Measurements from ENCODE around the gene KDELR1. TPM values are rescaled to one million over a fixed set of nuclear protein-coding genes. Genes with fewer than 3 reads are reported as not detected.

Gene KDELR1
- total and polyA plus RNA-seq, 2 of the 13 experiments (the other 11 are each of a cell fraction or from before 2014, with no cell fraction given), result 134 to 185 TPM

- Histone ChIP-seq H2AFZ (ENCODE audit: low read length) (no peak overlapping the region), H3K4me2 (ENCODE audit: low read depth, low read length) (no peak overlapping the region), H3K4me1 (ENCODE audit: insufficient read depth, low read length) (peaks cover 61% of the 10 kb centered on the region), H3K36me3 (replicated peaks in 1 of 2; ENCODE audit: control insufficient read depth in 1 of 2, insufficient read depth in 2 of 2, low read length in 2 of 2) (no peaks in the 10 kb centered on the region), H4K20me1 (ENCODE audit: insufficient read depth, low read length) (no peaks in the 10 kb centered on the region), H3K27me3 (ENCODE audit: control insufficient read depth in 1 of 2, insufficient read depth in 2 of 2, low read length in 2 of 2) (no peaks in the 10 kb centered on the region), H3K79me2 (ENCODE audit: insufficient read depth, low read length) (no peaks in the 10 kb centered on the region), H3K27ac (ENCODE audit: extremely low read length, insufficient read depth, low read length) (no peak overlapping the region), H3K4me3 (replicated peaks in 1 of 3; ENCODE audit: insufficient read depth in 1 of 3, low read depth in 2 of 3, low read length in 3 of 3) (no peak overlapping the region), H3K9me3 (ENCODE audit: low read length) (no peaks in the 10 kb centered on the region), H3K9ac (ENCODE audit: insufficient read depth, low read depth, low read length) (no peak overlapping the region)
- no TSS peak for BruUV-seq (replicated peaks)
- DNase-seq (ENCODE audit: low spot score), result no peak
- TF ChIP-seq NR2F1 (CRISPR knock-in tag; IDR thresholded peaks at IDR 0.05), result no peak
- no peak for TF ChIP-seq DPF2 (CRISPR knock-in tag; IDR thresholded peaks at IDR 0.05; ENCODE audit: borderline replicate concordance, low read depth)
- TF ChIP-seq ZSCAN12 (CRISPR knock-in tag; IDR thresholded peaks at IDR 0.05), result no peak
- TF ChIP-seq SIX4 (CRISPR knock-in tag; IDR thresholded peaks at IDR 0.05), result no peak
- no peak for TF ChIP-seq SCMH1 (CRISPR knock-in tag; IDR thresholded peaks at IDR 0.05; ENCODE audit: borderline replicate concordance)
- TF ChIP-seq CSRNP1 (CRISPR knock-in tag; IDR thresholded peaks at IDR 0.05), result no peak
- TF ChIP-seq SALL2 (CRISPR knock-in tag; IDR thresholded peaks at IDR 0.05), result no peak
- TF ChIP-seq NR2C2 (CRISPR knock-in tag; IDR thresholded peaks at IDR 0.05; ENCODE audit: borderline replicate concordance), result no peak
- no peak for TF ChIP-seq SPEN (CRISPR knock-in tag; IDR thresholded peaks at IDR 0.05; ENCODE audit: low read depth)
- TF ChIP-seq TAF1 (CRISPR knock-in tag; IDR thresholded peaks at IDR 0.05), result no peak
- TF ChIP-seq DR1 (CRISPR knock-in tag; IDR thresholded peaks at IDR 0.05), result no peak
- TF ChIP-seq TRAFD1 (CRISPR knock-in tag; IDR thresholded peaks at IDR 0.05; ENCODE audit: borderline replicate concordance), result no peak
- TF ChIP-seq CBX2 (IDR thresholded peaks at IDR 0.05; ENCODE audit: low read depth, low read length), result no peak
- TF ChIP-seq CBX2 (CRISPR knock-in tag; IDR thresholded peaks at IDR 0.05; ENCODE audit: low read depth), result no peak
- TF ChIP-seq ZNF672 (CRISPR knock-in tag; IDR thresholded peaks at IDR 0.05), result no peak
- TF ChIP-seq ZNF451 (CRISPR knock-in tag; IDR thresholded peaks at IDR 0.05), result no peak
- TF ChIP-seq SMAD9 (CRISPR knock-in tag; IDR thresholded peaks at IDR 0.05), result no peak
- TF ChIP-seq ZNF552 (CRISPR knock-in tag; IDR thresholded peaks at IDR 0.05; ENCODE audit: borderline replicate concordance), result no peak
- TF ChIP-seq ZNF430 (CRISPR knock-in tag; IDR thresholded peaks at IDR 0.05), result no peak
- TF ChIP-seq ARNTL (CRISPR knock-in tag; IDR thresholded peaks at IDR 0.05), result no peak
- no peak for TF ChIP-seq HNRNPH1 (optimal IDR thresholded peaks at IDR 0.05; ENCODE audit: low read depth, low read length)
- POLR2A ChIA-PET, result no interaction called here
- WGBS (ENCODE audit: low lambda C conversion rate), result 38% methylated on average over 12 of the region's 14 CpGs
- ATAC-seq, result no peak
- CTCF ChIA-PET (ENCODE audit: low intra/inter-chr PET ratio, low total read pairs), result no interaction called here
- in situ Hi-C loops (cut with HindIII; ENCODE audit: extremely low pct_ligation_motif_present, low pct_unique_long_range_greater_than_20kb), result no loop called here
- FAIRE-seq, result no peak
- intact Hi-C loops (cut with micrococcal nuclease; ENCODE audit: unreplicated experiment), result no loop called here
Measured at GRCh38 chr19:48368936-48369335, 22.4 kb downstream of the KDELR1 start.

All from HepG2 (cell line).